HepG2 (cell line): ENCODE results near the gene DPEP2NB. TPM values are rescaled to one million over a fixed set of nuclear protein-coding genes. Genes with fewer than 3 reads are reported as not detected.

Experiments
- ATAC-seq: fragments of 200-7000 bp; cut with Tn5 transposase; 3 replicates; pipeline ENCODE4 v1.9.1; 2020; ENCODE audit warnings: mild to moderate bottlenecking, moderate library complexity
- BruUV-seq: library from RNA; stranded (reverse); fragments of 400-500 nt; replicated peaks from 2 replicates; lab custom pipeline; 2021; lab: Mats Ljungman, UMichigan
- CTCF ChIA-PET: fragments of 300-600 bp; formaldehyde crosslinking; extraction: SDS; loops from one replicate; lab custom pipeline; 2021; ENCODE audit warnings: low total read pairs, inconsistent platforms, low intra/inter-chr PET ratio; lab: Yijun Ruan, JAX
- POLR2A ChIA-PET: fragments of 350-600 bp; sonication (Branson Sonifier 250); formaldehyde crosslinking; loops from one replicate; lab custom pipeline; 2020; ENCODE audit warnings: antibody characterized with exemption, inconsistent platforms; lab: Yijun Ruan, JAX
- DNase-seq: peaks from one replicate; pipeline ENCODE4 v3.0.0-alpha.2; 2015; ENCODE audit warnings: low spot score
- FAIRE-seq: peaks from 3 replicates; lab custom pipeline; 2011; peaks lifted over from hg19 to GRCh38; lab: Jason Lieb, UNC
- H2AFZ ChIP-seq: one replicate; pipeline ENCODE4 v1.6.1; 2011; ENCODE audit warnings: low read length, inconsistent platforms
- H3K27ac ChIP-seq: fragments of 300-600 bp; 3 replicates; pipeline ENCODE4 v1.8.0; 2011; ENCODE audit warnings: mixed run types, mild to moderate bottlenecking, mixed read lengths, low read length, inconsistent platforms; ENCODE audit not compliant: insufficient read depth; ENCODE audit errors: extremely low read length
- H3K27me3 ChIP-seq, 2 experiments: fragments of 200-600 bp in 1 of 2; 2 replicates in 1 of 2; 3 replicates in 1 of 2; pipeline versions ENCODE4 v1.6.0 to v1.8.0; 2011; ENCODE audit warnings: low read length in 2 of 2, mild to moderate bottlenecking in 2 of 2, moderate library complexity in 2 of 2, inconsistent platforms in 1 of 2; ENCODE audit not compliant: insufficient read depth in 2 of 2, control insufficient read depth in 1 of 2
- H3K36me3 ChIP-seq, 2 experiments: fragments of 200-600 bp in 1 of 2; replicated peaks in 1 of 2; 2 replicates in 1 of 2; 3 replicates in 1 of 2; pipeline versions ENCODE4 v1.5.1 to v1.8.0; 2011; ENCODE audit warnings: low read length in 2 of 2, inconsistent platforms in 1 of 2; ENCODE audit not compliant: insufficient read depth in 2 of 2, control insufficient read depth in 1 of 2
- H3K4me1 ChIP-seq: 2 replicates; pipeline ENCODE4 v1.5.1; 2012; ENCODE audit warnings: low read length, inconsistent platforms; ENCODE audit not compliant: insufficient read depth
- H3K4me2 ChIP-seq: 2 replicates; pipeline ENCODE4 v1.6.0; 2011; ENCODE audit warnings: low read depth, low read length, inconsistent platforms
- H3K4me3 ChIP-seq, 3 experiments: fragments of 200-600 bp in 1 of 3; sonication (generic), shearing (Covaris generic) in 1 of 3; replicated peaks in 1 of 3; 2 replicates each; pipeline ENCODE4 v1.5.1; 2011 to 2016; ENCODE audit warnings: low read length in 3 of 3, inconsistent platforms in 2 of 3, low read depth in 2 of 3, mild to moderate bottlenecking in 2 of 3, control low read depth in 1 of 3, mixed read lengths in 1 of 3; ENCODE audit not compliant: insufficient read depth in 1 of 3
- H3K79me2 ChIP-seq: one replicate; pipeline ENCODE4 v1.6.1; 2011; ENCODE audit warnings: low read length, inconsistent platforms; ENCODE audit not compliant: insufficient read depth
- H3K9ac ChIP-seq: 2 replicates; pipeline ENCODE4 v1.6.0; 2011; ENCODE audit warnings: mild to moderate bottlenecking, low read depth, low read length, inconsistent platforms; ENCODE audit not compliant: insufficient read depth
- H3K9me3 ChIP-seq: 2 replicates; pipeline ENCODE4 v1.5.1; 2012; ENCODE audit warnings: mild to moderate bottlenecking, low read length
- H4K20me1 ChIP-seq: 2 replicates; pipeline ENCODE4 v1.6.0; 2011; ENCODE audit warnings: inconsistent platforms, mild to moderate bottlenecking, low read length, moderate library complexity; ENCODE audit not compliant: insufficient read depth
- AGO2 ChIP-seq: fragments of 200-400 bp; formaldehyde crosslinking; optimal IDR thresholded peaks from 2 replicates; pipeline ENCODE3; 2017; ENCODE audit warnings: mild to moderate bottlenecking, low read depth, low read length, moderate library complexity
- ESRRA ChIP-seq: sonication (generic); formaldehyde crosslinking; IDR thresholded peaks from 2 replicates; pipeline ENCODE4 v1.5.1; 2020; ENCODE audit warnings: mild to moderate bottlenecking, low read depth, missing genetic modification reagents
- FOXK2 ChIP-seq: fragments of 450-650 bp; IDR thresholded peaks from 2 replicates; pipeline ENCODE4 v1.6.1; 2016
- HIVEP1 ChIP-seq: sonication (generic); formaldehyde crosslinking; IDR thresholded peaks from 2 replicates; pipeline ENCODE4 v1.4.0; 2020; ENCODE audit warnings: mild to moderate bottlenecking, missing genetic modification reagents
- NCOA2 ChIP-seq: sonication (generic); formaldehyde crosslinking; IDR thresholded peaks from 2 replicates; pipeline ENCODE4 v1.8.0; 2022; ENCODE audit warnings: inconsistent platforms
- NPAS2 ChIP-seq: sonication (generic); formaldehyde crosslinking; IDR thresholded peaks from 2 replicates; pipeline ENCODE4 v1.8.0; 2022; ENCODE audit warnings: mild to moderate bottlenecking, missing genetic modification reagents, borderline replicate concordance
- POLR2A ChIP-seq, 2 experiments: IDR thresholded peaks; 2 replicates each; pipeline ENCODE4 v1.6.1; 2011; ENCODE audit warnings: low read depth in 2 of 2, low read length in 2 of 2, mild to moderate bottlenecking in 1 of 2, moderate library complexity in 1 of 2; ENCODE audit not compliant: insufficient read depth in 1 of 2
- RBM22 ChIP-seq: fragments of 200-400 bp; formaldehyde crosslinking; optimal IDR thresholded peaks from 2 replicates; pipeline ENCODE3; 2017; ENCODE audit warnings: mild to moderate bottlenecking, low read length, moderate library complexity
- ZNF121 ChIP-seq: sonication (generic); formaldehyde crosslinking; IDR thresholded peaks from 2 replicates; pipeline ENCODE4 v1.5.0; 2020; ENCODE audit warnings: mild to moderate bottlenecking, missing genetic modification reagents
- ZNF224 ChIP-seq: sonication (generic); formaldehyde crosslinking; IDR thresholded peaks from 2 replicates; pipeline ENCODE4 v1.5.0; 2020; ENCODE audit warnings: mild to moderate bottlenecking, missing genetic modification reagents
- ZNF253 ChIP-seq: sonication (generic); formaldehyde crosslinking; IDR thresholded peaks from 2 replicates; pipeline ENCODE4 v1.8.0; 2022; ENCODE audit warnings: mild to moderate bottlenecking, missing genetic modification reagents, borderline replicate concordance
- ZNF326 ChIP-seq: sonication (generic); formaldehyde crosslinking; IDR thresholded peaks from 2 replicates; pipeline ENCODE4 v1.4.0; 2020; ENCODE audit warnings: missing genetic modification reagents, borderline replicate concordance
- ZNF687 ChIP-seq: sonication (generic); formaldehyde crosslinking; IDR thresholded peaks from 2 replicates; pipeline ENCODE4 v1.5.1; 2020; ENCODE audit warnings: mild to moderate bottlenecking, missing genetic modification reagents, moderate library complexity
- WGBS: methylation state at CpG from one replicate; pipeline ENCODE4 v1.1.6; 2017; ENCODE audit warnings: low lambda C conversion rate; 5-methylcytosine and 5-hydroxymethylcytosine counted together
- in situ Hi-C: cut with HindIII; loops from 2 replicates; pipeline ENCODE4 v1.10.0; 2017; ENCODE audit warnings: low pct_unique_long_range_greater_than_20kb; ENCODE audit not compliant: extremely low pct_ligation_motif_present
- intact Hi-C: fragments of 100-400 bp; cut with micrococcal nuclease; formaldehyde crosslinking; loops from one replicate; pipeline ENCODE4 v1.10.0; 2022; ENCODE audit not compliant: unreplicated experiment
- polyA plus RNA-seq, 8 experiments: library from polyadenylated mRNA; depleted of rRNA in 3 of 8; stranded (reverse) in 7 of 8; unstranded in 1 of 8; fragments of >200 nt; fragmentation: Illumina TruSeq in 4 of 8; extraction: Trizol in 4 of 8; gene quantifications; 2 replicates each; pipeline versions ENCODE4 v1.2.1 to v1.2.3, GENCODE V29; 2011 to 2016; ENCODE audit warnings: low read depth in 4 of 8, missing spikeins in 1 of 8, mixed read lengths in 1 of 8; ENCODE audit not compliant: insufficient read depth in 1 of 8
- total RNA-seq, 5 experiments: library from RNA; depleted of rRNA; stranded (reverse); fragments of >200 nt; fragmentation: Illumina TruSeq; extraction: Trizol; gene quantifications; 2 replicates each; pipeline ENCODE4 v1.2.3, GENCODE V29; 2016; ENCODE audit warnings: low read depth in 1 of 5
- TF ChIP-seq, protein P1 (sequence below): sonication (generic); formaldehyde crosslinking; IDR thresholded peaks from 2 replicates; pipeline ENCODE4 v1.8.1; 2022; ENCODE audit warnings: low read depth, mild to moderate bottlenecking, missing genetic modification reagents
- TF ChIP-seq, protein P2 (sequence below): sonication (generic); formaldehyde crosslinking; IDR thresholded peaks from 2 replicates; pipeline ENCODE4 v1.4.0; 2020; ENCODE audit warnings: missing genetic modification reagents

DPEP2NB gene
- total and polyA plus RNA-seq, 2 of the 13 experiments (the other 11 are each of a cell fraction or from before 2014, with no cell fraction given): not detected

GRCh38 chr16:67963662-67964321 lies 51.9 kb downstream of the DPEP2NB start:
- Histone ChIP-seq H3K27me3 (no peaks in the 10 kb centered on the region; a peak in 1 of 5 replicates), H3K4me1 (peaks cover 45% of the 10 kb centered on the region), H3K9me3 (no peaks in the 10 kb centered on the region), H3K36me3 (peaks cover 36 to 48% of the 10 kb centered on the region in 2 experiments), H4K20me1 (peaks cover 21% of the 10 kb centered on the region), H3K79me2 (peaks cover 70% of the 10 kb centered on the region), H3K4me3 (no peak overlapping the region), H3K9ac (no peak overlapping the region), H2AFZ (no peak overlapping the region), H3K4me2 (no peak overlapping the region), H3K27ac (no peak overlapping the region)
- no peak for ATAC-seq
- 96% methylated on average over 32 of the region's 32 CpGs for WGBS
- FAIRE-seq: no peak
- no TSS peak for BruUV-seq
- in situ Hi-C loops (no loop called here), intact Hi-C loops (no loop called here)
- POLR2A ChIA-PET: interaction anchor here (0.5 to 12.9 kb wide), 5 partner anchors 18 to 484 kb away, joined by 4 to 226 read pairs (median 11); partner anchors contain the start of genes LCAT and PSMB10
- CTCF ChIA-PET: no interaction called here
- DNase-seq: no peak
- TF ChIP-seq ESRRA (CRISPR knock-in tag) (no peak), ZNF687 (CRISPR knock-in tag) (peak; percentile 27; the same call in 1 of the 2 replicates), HIVEP1 (CRISPR knock-in tag) (peak; percentile 16; the same call in 1 of the 2 replicates), NPAS2 (CRISPR knock-in tag) (no peak), FOXK2 (no peak), NCOA2 (CRISPR knock-in tag) (no peak), AGO2 (peak; percentile 97), ZNF121 (CRISPR knock-in tag) (no peak), ZNF253 (CRISPR knock-in tag) (0 out of 2 replicates have a peak, but pooled peaks have one; percentile 48), ZNF326 (0 out of 2 replicates have a peak, but pooled peaks have one; percentile 13), ZNF224 (CRISPR knock-in tag) (no peak), RBM22 (no peak), POLR2A (IDR thresholded peaks at IDR 0.05; ENCODE audit: insufficient read depth in 1 of 2, low read depth in 2 of 2, low read length in 2 of 2) (peak in 1 of 2 experiments; percentile 18; a peak in 3 of 4 replicates)
- TF ChIP-seq, protein P1, sequence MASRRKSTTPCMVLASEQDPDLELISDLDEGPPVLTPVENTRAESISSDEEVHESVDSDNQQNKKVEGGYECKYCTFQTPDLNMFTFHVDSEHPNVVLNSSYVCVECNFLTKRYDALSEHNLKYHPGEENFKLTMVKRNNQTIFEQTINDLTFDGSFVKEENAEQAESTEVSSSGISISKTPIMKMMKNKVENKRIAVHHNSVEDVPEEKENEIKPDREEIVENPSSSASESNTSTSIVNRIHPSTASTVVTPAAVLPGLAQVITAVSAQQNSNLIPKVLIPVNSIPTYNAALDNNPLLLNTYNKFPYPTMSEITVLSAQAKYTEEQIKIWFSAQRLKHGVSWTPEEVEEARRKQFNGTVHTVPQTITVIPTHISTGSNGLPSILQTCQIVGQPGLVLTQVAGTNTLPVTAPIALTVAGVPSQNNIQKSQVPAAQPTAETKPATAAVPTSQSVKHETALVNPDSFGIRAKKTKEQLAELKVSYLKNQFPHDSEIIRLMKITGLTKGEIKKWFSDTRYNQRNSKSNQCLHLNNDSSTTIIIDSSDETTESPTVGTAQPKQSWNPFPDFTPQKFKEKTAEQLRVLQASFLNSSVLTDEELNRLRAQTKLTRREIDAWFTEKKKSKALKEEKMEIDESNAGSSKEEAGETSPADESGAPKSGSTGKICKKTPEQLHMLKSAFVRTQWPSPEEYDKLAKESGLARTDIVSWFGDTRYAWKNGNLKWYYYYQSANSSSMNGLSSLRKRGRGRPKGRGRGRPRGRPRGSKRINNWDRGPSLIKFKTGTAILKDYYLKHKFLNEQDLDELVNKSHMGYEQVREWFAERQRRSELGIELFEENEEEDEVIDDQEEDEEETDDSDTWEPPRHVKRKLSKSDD (CRISPR knock-in tag): no peak
- TF ChIP-seq, protein P2, sequence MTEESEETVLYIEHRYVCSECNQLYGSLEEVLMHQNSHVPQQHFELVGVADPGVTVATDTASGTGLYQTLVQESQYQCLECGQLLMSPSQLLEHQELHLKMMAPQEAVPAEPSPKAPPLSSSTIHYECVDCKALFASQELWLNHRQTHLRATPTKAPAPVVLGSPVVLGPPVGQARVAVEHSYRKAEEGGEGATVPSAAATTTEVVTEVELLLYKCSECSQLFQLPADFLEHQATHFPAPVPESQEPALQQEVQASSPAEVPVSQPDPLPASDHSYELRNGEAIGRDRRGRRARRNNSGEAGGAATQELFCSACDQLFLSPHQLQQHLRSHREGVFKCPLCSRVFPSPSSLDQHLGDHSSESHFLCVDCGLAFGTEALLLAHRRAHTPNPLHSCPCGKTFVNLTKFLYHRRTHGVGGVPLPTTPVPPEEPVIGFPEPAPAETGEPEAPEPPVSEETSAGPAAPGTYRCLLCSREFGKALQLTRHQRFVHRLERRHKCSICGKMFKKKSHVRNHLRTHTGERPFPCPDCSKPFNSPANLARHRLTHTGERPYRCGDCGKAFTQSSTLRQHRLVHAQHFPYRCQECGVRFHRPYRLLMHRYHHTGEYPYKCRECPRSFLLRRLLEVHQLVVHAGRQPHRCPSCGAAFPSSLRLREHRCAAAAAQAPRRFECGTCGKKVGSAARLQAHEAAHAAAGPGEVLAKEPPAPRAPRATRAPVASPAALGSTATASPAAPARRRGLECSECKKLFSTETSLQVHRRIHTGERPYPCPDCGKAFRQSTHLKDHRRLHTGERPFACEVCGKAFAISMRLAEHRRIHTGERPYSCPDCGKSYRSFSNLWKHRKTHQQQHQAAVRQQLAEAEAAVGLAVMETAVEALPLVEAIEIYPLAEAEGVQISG (CRISPR knock-in tag): no peak
